ENCODE results near the gene KIAA1958.

- TF ChIP-seq CTCF (conservative IDR thresholded peaks at IDR 0.05) = no peak
- no peak for TF ChIP-seq ZFX (IDR thresholded peaks at IDR 0.05)
Observed at GRCh38 chr9:112520656-112521055, 34.0 kb downstream of the KIAA1958 start.

Data from C4-2B (cell line).